ENCODE data around the gene CTR9. TPM values are rescaled to one million over a fixed set of nuclear protein-coding genes. Genes with fewer than 3 reads are reported as not detected.

Gene CTR9
- total and polyA plus RNA-seq, 2 of the 8 experiments (the other 6 are each of a cell fraction or from before 2014, with no cell fraction given) = 6.1 to 37.7 TPM

DNA sequence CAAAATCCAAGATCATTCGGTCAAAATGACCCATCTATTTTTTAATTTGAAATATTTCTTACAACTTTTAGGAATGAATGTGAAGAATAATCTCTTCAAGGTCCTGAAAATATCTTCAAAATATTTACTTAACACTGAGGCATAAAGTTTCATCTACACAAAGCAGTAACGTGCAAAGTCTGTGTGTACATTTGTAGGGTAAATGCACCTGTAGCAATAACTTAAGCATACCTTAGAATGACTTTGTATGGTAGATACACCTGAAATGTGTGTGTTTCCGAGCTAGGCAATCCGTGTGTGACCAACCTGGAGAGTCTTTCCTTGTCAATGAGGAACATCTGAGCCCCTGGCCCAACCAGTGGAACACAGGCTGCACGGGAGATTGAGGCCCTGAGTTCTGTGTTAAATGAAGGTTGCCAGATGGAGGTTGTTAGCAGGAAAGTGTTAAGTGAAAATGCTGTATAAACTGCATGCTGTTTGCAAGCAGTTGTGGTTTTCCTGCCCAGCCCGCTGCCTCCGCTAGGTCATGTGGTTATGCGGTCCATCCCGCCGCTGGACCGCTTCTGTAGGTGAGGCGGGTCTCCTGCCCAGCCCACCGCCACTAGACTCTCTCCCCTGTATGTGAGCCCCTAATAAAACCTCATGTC lies 7.6 kb upstream of the CTR9 start:
- ChIA-PET CTCF (ENCODE audit: partially characterized antibody) (no interaction called here), POLR2A (ENCODE audit: partially characterized antibody) (no interaction called here)
- Histone ChIP-seq H2BK120ac (replicated peaks; ENCODE audit: low read depth, low read length) (no peak overlapping the region), H3K18ac (ENCODE audit: extremely low read depth, low read length) (no peak overlapping the region), H2BK15ac (ENCODE audit: low read length) (no peak overlapping the region), H2AK5ac (ENCODE audit: low read depth, low read length) (no peak overlapping the region), H4K5ac (ENCODE audit: insufficient read length, low read depth, low read length) (no peak overlapping the region), H4K8ac (ENCODE audit: extremely low read depth, insufficient read depth, low read length) (no peak overlapping the region), H2BK5ac (ENCODE audit: low read depth, low read length) (no peak overlapping the region), H3K9ac (replicated peaks in 1 of 4; ENCODE audit: extremely low read depth in 1 of 4, low read depth in 3 of 4, low read length in 3 of 4) (no peak overlapping the region), H3K23me2 (ENCODE audit: low read depth, low read length) (no peaks in the 10 kb centered on the region), H3K4me3 (ENCODE audit: extremely low read depth in 1 of 4, insufficient read depth in 2 of 4, low read depth in 3 of 4, low read length in 4 of 4) (no peak overlapping the region), H2BK20ac (ENCODE audit: low read length) (no peak overlapping the region), H3K9me3 (ENCODE audit: insufficient read depth in 2 of 2, low read depth in 1 of 2, low read length in 1 of 2) (no peaks in the 10 kb centered on the region), H3K79me1 (ENCODE audit: low read depth, low read length) (no peaks in the 10 kb centered on the region), H4K91ac (replicated peaks; ENCODE audit: insufficient read length, low read length) (no peak overlapping the region), H3K27ac (ENCODE audit: low read depth, low read length) (no peak overlapping the region), H3K27me3 (replicated peaks in 1 of 4; ENCODE audit: control insufficient read depth in 3 of 4, extremely low read depth in 1 of 4, insufficient read depth in 3 of 4, low read length in 3 of 4) (no peaks in the 10 kb centered on the region; a peak in 1 of 7 replicates), H3K4me2 (ENCODE audit: insufficient read depth in 1 of 2, low read depth in 2 of 2, low read length in 2 of 2) (no peak overlapping the region), H3K79me2 (ENCODE audit: control insufficient read depth in 1 of 2, insufficient read depth in 2 of 2, low read length in 2 of 2) (no peaks in the 10 kb centered on the region), H3K23ac (ENCODE audit: insufficient read length) (no peak overlapping the region), H3K36me3 (ENCODE audit: control insufficient read depth in 2 of 4, insufficient read depth in 4 of 4, low read length in 3 of 4) (no peaks in the 10 kb centered on the region), H3K4me1 (replicated peaks in 1 of 4; ENCODE audit: control insufficient read depth in 3 of 4, insufficient read depth in 4 of 4, low read length in 3 of 4) (no peaks in the 10 kb centered on the region), H2AFZ (ENCODE audit: low read length) (no peak overlapping the region), H3K56ac (replicated peaks; ENCODE audit: insufficient read length, low read depth, low read length) (no peak overlapping the region), H2BK12ac (ENCODE audit: low read depth, low read length) (no peak overlapping the region), H3K4ac (replicated peaks; ENCODE audit: insufficient read length, low read depth, low read length) (no peak overlapping the region), H4K20me1 (replicated peaks in 1 of 2; ENCODE audit: control insufficient read depth in 1 of 2, insufficient read depth in 2 of 2, low read length in 2 of 2) (no peaks in the 10 kb centered on the region), H3K14ac (ENCODE audit: insufficient read length) (no peak overlapping the region)
- DNase-seq (ENCODE audit: low read depth in 1 of 2, low spot score in 2 of 2) (no peak), FAIRE-seq (no peak)
- TF ChIP-seq TAF7 (optimal IDR thresholded peaks at IDR 0.05; ENCODE audit: borderline replicate concordance, low read depth, low read length) = no peak
- no peak for TF ChIP-seq RBBP5 (IDR thresholded peaks at IDR 0.05; ENCODE audit: borderline replicate concordance, low read depth, low read length)
- TF ChIP-seq SP4 (IDR thresholded peaks at IDR 0.05; ENCODE audit: low read length) = no peak
- TF ChIP-seq KDM1A (IDR thresholded peaks at IDR 0.05; ENCODE audit: borderline replicate concordance, low read length) = no peak
- TF ChIP-seq TEAD4 (IDR thresholded peaks at IDR 0.05; ENCODE audit: low read depth, low read length) = no peak
- TF ChIP-seq JUN (IDR thresholded peaks at IDR 0.05; ENCODE audit: low read depth, low read length) = no peak
- TF ChIP-seq CBX5 (IDR thresholded peaks at IDR 0.05; ENCODE audit: low read depth, low read length) = no peak
- TF ChIP-seq EZH2 (IDR thresholded peaks at IDR 0.05; ENCODE audit: low read depth, low read length, severe bottlenecking) = no peak
- no peak for TF ChIP-seq CHD1 (IDR thresholded peaks at IDR 0.05; ENCODE audit: low read depth, low read length)
- TF ChIP-seq NRF1 (IDR thresholded peaks at IDR 0.05; ENCODE audit: low read depth, low read length) = no peak
- no peak for TF ChIP-seq KDM4A (IDR thresholded peaks at IDR 0.05; ENCODE audit: low read depth, low read length, severe bottlenecking)
- no peak for TF ChIP-seq NANOG (IDR thresholded peaks at IDR 0.05; ENCODE audit: insufficient read depth, low read depth, low read length, poor library complexity, severe bottlenecking)
- 92% methylated on average over 13 of the region's 13 CpGs; no CpG with 5 or more reads in 1 of the 2 experiments for WGBS, 2 experiments (ENCODE audit: extremely low coverage in 1 of 2, insufficient coverage in 1 of 2, insufficient read length in 1 of 2, insufficient replicate concordance in 2 of 2, low coverage in 1 of 2, low lambda C conversion rate in 2 of 2, missing lambda C conversion rate in 1 of 2)

Data from H1 (cell line).